ENCODE measurements around the gene GMFB. TPM values are rescaled to one million over a fixed set of nuclear protein-coding genes. Genes with fewer than 3 reads are reported as not detected.
"Not testable (repeated sequence)": the region's sequence is repeated elsewhere in the genome, so short reads cannot be mapped to it uniquely, and the experiment has no call there.

GMFB gene
- total and polyA plus RNA-seq, 9 of the 15 experiments (the other 6 are each of a cell fraction or from before 2014, with no cell fraction given): 14.0 to 31.7 (median 20.5) TPM

DNA sequence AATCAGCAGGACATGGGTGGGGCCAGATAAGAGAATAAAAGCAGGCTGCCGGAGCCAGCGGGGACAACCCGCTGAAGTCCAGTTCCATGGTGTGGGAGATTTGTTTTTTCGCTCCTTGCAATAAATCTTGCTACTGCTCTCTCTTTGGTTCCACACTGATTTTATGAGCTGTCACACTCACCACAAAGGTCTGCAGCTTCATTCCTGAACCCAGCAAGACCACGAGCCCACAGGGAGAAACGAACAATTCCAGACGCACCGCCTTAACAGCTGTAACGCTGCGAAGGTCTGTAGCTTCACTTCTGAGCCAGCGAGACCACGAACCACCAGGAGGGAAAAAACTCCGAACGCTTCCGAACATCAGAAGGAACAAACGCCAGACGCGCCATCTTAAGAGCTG, 44.8 kb downstream of the GMFB start:
- ATAC-seq: no peak
- Histone ChIP-seq H3K9me1 (ENCODE audit: control insufficient read depth, insufficient read depth, low read length) (no peaks in the 10 kb centered on the region), H3K9me3 (replicated peaks; ENCODE audit: control insufficient read depth, insufficient read depth, low read depth, low read length) (no peaks in the 10 kb centered on the region), H4K20me1 (replicated peaks; ENCODE audit: control insufficient read depth, insufficient read depth, low read length) (no peaks in the 10 kb centered on the region), H3K4me3 (no peak overlapping the region), H3K79me2 (ENCODE audit: control insufficient read depth, insufficient read depth, low read length) (peaks cover 22% of the 10 kb centered on the region), H3K27ac (ENCODE audit: extremely low read depth, low read depth, low read length) (no peak overlapping the region), H3K9ac (ENCODE audit: insufficient read depth in 1 of 2, low read depth in 2 of 2, low read length in 2 of 2) (no peak overlapping the region), H3K4me2 (ENCODE audit: insufficient read depth, low read length) (no peak overlapping the region), H3K36me3 (ENCODE audit: control insufficient read depth, insufficient read depth, low read length) (peaks cover 3% of the 10 kb centered on the region; the same call in 1 of the 3 replicates), H2AFZ (ENCODE audit: low read depth, low read length) (no peak overlapping the region), H3K27me3 (ENCODE audit: control insufficient read depth in 2 of 2, insufficient read depth in 2 of 2, low read length in 2 of 2) (no peaks in the 10 kb centered on the region), H3K4me1 (replicated peaks in 1 of 2; ENCODE audit: control insufficient read depth in 2 of 2, insufficient read depth in 2 of 2, low read length in 2 of 2) (peaks cover 4 to 13% of the 10 kb centered on the region in 2 experiments; a peak in 4 of 5 replicates)
- no peak for DNase-seq (ENCODE audit: extremely low read depth in 1 of 4, low spot score in 3 of 4)
- CTCF ChIA-PET (ENCODE audit: low intra/inter-chr PET ratio): no interaction called here
- no TSS peak for BruUV-seq (replicated peaks)
- FAIRE-seq: no peak
- WGBS (ENCODE audit: insufficient coverage, low coverage, missing lambda C conversion rate): 79% methylated on average over 7 of the region's 18 CpGs
- in situ Hi-C loops (cut with MboI) (no loop called here), intact Hi-C loops (cut with micrococcal nuclease) (no loop called here)
- peak; percentile 25 for TF ChIP-seq NFYB (IDR thresholded peaks at IDR 0.05; ENCODE audit: extremely low read depth, insufficient read length)
- TF ChIP-seq ZSCAN32 (CRISPR knock-in tag; IDR thresholded peaks at IDR 0.05): no peak
- POLR2A ChIA-PET: interaction anchor here (2.3 kb wide), 1 partner anchor 9 kb away, joined by 6 read pairs; no protein-coding TSS in a partner anchor

DNA sequence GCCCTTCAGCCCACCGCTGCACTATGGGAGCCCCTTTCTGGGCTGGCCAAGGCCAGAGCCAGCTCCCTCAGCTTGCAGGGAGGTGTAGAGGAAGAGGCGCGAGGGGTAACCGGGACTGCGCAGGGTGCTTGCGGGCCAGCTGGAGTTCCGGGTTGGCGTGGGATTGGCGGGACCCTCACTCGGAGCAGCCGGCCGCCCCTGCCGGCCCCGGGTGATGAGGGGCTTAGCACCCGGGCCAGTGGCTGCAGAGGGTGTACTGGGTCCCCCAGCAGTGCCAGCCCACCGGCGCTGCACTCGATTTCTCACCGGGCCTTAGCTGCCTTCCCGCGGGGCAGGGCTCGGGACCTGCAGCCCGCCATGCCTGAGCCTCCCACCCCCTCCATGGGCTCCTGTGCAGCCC, 45.8 kb downstream of the GMFB start:
- H4K20me1 ChIP-seq (replicated peaks; ENCODE audit: control insufficient read depth, insufficient read depth, low read length); in situ Hi-C loops (cut with MboI); H3K27ac ChIP-seq (ENCODE audit: extremely low read depth, low read depth, low read length); H3K9me1 ChIP-seq (ENCODE audit: control insufficient read depth, insufficient read depth, low read length); CTCF ChIA-PET (ENCODE audit: low intra/inter-chr PET ratio); ATAC-seq; H3K9ac ChIP-seq (ENCODE audit: insufficient read depth in 1 of 2, low read depth in 2 of 2, low read length in 2 of 2); H3K27me3 ChIP-seq (ENCODE audit: control insufficient read depth in 2 of 2, insufficient read depth in 2 of 2, low read length in 2 of 2); intact Hi-C loops (cut with micrococcal nuclease); H3K4me3 ChIP-seq; BruUV-seq (replicated peaks); H3K9me3 ChIP-seq (replicated peaks; ENCODE audit: control insufficient read depth, insufficient read depth, low read depth, low read length); H2AFZ ChIP-seq (ENCODE audit: low read depth, low read length); H3K36me3 ChIP-seq (ENCODE audit: control insufficient read depth, insufficient read depth, low read length); FAIRE-seq; DNase-seq (ENCODE audit: extremely low read depth in 1 of 4, low spot score in 3 of 4); H3K4me2 ChIP-seq (ENCODE audit: insufficient read depth, low read length): not testable (repeated sequence)
- Histone ChIP-seq H3K79me2 (ENCODE audit: control insufficient read depth, insufficient read depth, low read length) (peaks cover 32% of the 10 kb centered on the region), H3K4me1 (replicated peaks in 1 of 2; ENCODE audit: control insufficient read depth in 2 of 2, insufficient read depth in 2 of 2, low read length in 2 of 2) (peaks cover 7 to 13% of the 10 kb centered on the region in 2 experiments; a peak in 4 of 5 replicates)
- 94% methylated on average over 6 of the region's 23 CpGs for WGBS (ENCODE audit: insufficient coverage, low coverage, missing lambda C conversion rate)
- POLR2A ChIA-PET: interaction anchor here (2.3 kb wide), 1 partner anchor 8 kb away, joined by 6 read pairs; no protein-coding TSS in a partner anchor
